GM23248 (cell line): ENCODE measurements around the gene RBPMS2. TPM values are rescaled to one million over a fixed set of nuclear protein-coding genes. Genes with fewer than 3 reads are reported as not detected.

Experiments
- DNase-seq: peaks from one replicate; pipeline ENCODE4 v3.0.0-alpha.2; 2015
- H2AFZ ChIP-seq: fragments of 200-600 bp; sonication (generic); 2 replicates; pipeline ENCODE4 v1.6.1; 2016; ENCODE audit warnings: antibody characterized with exemption
- H3F3A ChIP-seq: fragments of 200-600 bp; sonication (generic); 2 replicates; pipeline ENCODE4 v1.6.1; 2016; ENCODE audit warnings: mild to moderate bottlenecking, antibody characterized with exemption, mixed run types; ENCODE audit not compliant: insufficient read depth
- H3K27ac ChIP-seq: fragments of 200-600 bp; sonication (generic); 2 replicates; pipeline ENCODE4 v1.5.1; 2016; ENCODE audit warnings: mild to moderate bottlenecking
- H3K27me3 ChIP-seq: fragments of 200-600 bp; sonication (generic); replicated peaks from 2 replicates; pipeline ENCODE4 v1.6.1; 2016; ENCODE audit warnings: mild to moderate bottlenecking; ENCODE audit not compliant: insufficient read depth
- H3K36me3 ChIP-seq: fragments of 200-600 bp; sonication (generic); 2 replicates; pipeline ENCODE4 v1.6.1; 2016; ENCODE audit warnings: low read depth, mild to moderate bottlenecking
- H3K4me1 ChIP-seq: fragments of 200-600 bp; sonication (generic); 2 replicates; pipeline ENCODE4 v1.6.1; 2016; ENCODE audit warnings: mild to moderate bottlenecking; ENCODE audit not compliant: insufficient read depth
- H3K4me2 ChIP-seq: fragments of 200-600 bp; sonication (generic); one replicate; pipeline ENCODE4 v1.6.1; 2016; ENCODE audit warnings: mild to moderate bottlenecking; ENCODE audit not compliant: unreplicated experiment
- H3K4me3 ChIP-seq: fragments of 200-600 bp; sonication (generic); 2 replicates; pipeline ENCODE4 v1.5.1; 2016; ENCODE audit warnings: mild to moderate bottlenecking
- H3K79me2 ChIP-seq: fragments of 200-600 bp; sonication (generic); 2 replicates; pipeline ENCODE4 v1.6.1; 2016; ENCODE audit warnings: mild to moderate bottlenecking; ENCODE audit not compliant: insufficient read depth
- H3K9ac ChIP-seq: fragments of 200-600 bp; sonication (generic); 2 replicates; pipeline ENCODE4 v1.6.1; 2016; ENCODE audit warnings: mild to moderate bottlenecking
- H3K9me2 ChIP-seq: fragments of 200-600 bp; sonication (generic); 2 replicates; pipeline ENCODE4 v1.6.1; 2016; ENCODE audit warnings: mixed run types, mild to moderate bottlenecking, moderate library complexity; ENCODE audit not compliant: insufficient read depth
- H3K9me3 ChIP-seq: fragments of 200-600 bp; sonication (generic); one replicate; pipeline ENCODE4 v1.6.1; 2017; ENCODE audit warnings: low read depth
- H4K20me1 ChIP-seq: fragments of 200-600 bp; sonication (generic); 2 replicates; pipeline ENCODE4 v1.6.0; 2016; ENCODE audit not compliant: insufficient read depth
- EZH2 ChIP-seq: fragments of 200-600 bp; sonication (generic); IDR thresholded peaks from 2 replicates; pipeline ENCODE4 v1.6.1; 2018; ENCODE audit warnings: antibody characterized with exemption, mild to moderate bottlenecking; ENCODE audit not compliant: insufficient read depth, poor library complexity, severe bottlenecking
- EZH2phosphoT487 ChIP-seq: fragments of 200-600 bp; sonication (generic); IDR thresholded peaks from 2 replicates; pipeline ENCODE4 v1.6.1; 2018; ENCODE audit warnings: antibody characterized with exemption, moderate library complexity, mild to moderate bottlenecking, low read depth; ENCODE audit not compliant: insufficient read depth
- WGBS, 2 experiments: methylation state at CpG; one replicate each; pipeline ENCODE4 v1.1.6; 2015 to 2017; ENCODE audit warnings: low lambda C conversion rate in 2 of 2, low coverage in 1 of 2; ENCODE audit errors: missing lambda C conversion rate in 2 of 2; 5-methylcytosine and 5-hydroxymethylcytosine counted together
- in situ Hi-C: fragments of 300-500 bp; cut with MboI; formaldehyde crosslinking; loops from 2 replicates; pipeline ENCODE4 v1.15.0; 2020
- polyA plus RNA-seq: library from polyadenylated mRNA; unstranded; fragments of >200 nt; fragmentation: Nextera tagmentation; extraction: Ambion mirVana; gene quantifications from 2 replicates; pipeline ENCODE4 v1.2.1, GENCODE V29; 2016
- total RNA-seq: library from RNA; depleted of rRNA; stranded (reverse); fragments of >200 nt; shearing (Covaris generic); gene quantifications from 2 replicates; pipeline ENCODE4 v1.2.3, GENCODE V29; 2014

Gene RBPMS2
- total and polyA plus RNA-seq, 2 experiments from 2014 or later, result 0.71 TPM; not detected in 1

DNA sequence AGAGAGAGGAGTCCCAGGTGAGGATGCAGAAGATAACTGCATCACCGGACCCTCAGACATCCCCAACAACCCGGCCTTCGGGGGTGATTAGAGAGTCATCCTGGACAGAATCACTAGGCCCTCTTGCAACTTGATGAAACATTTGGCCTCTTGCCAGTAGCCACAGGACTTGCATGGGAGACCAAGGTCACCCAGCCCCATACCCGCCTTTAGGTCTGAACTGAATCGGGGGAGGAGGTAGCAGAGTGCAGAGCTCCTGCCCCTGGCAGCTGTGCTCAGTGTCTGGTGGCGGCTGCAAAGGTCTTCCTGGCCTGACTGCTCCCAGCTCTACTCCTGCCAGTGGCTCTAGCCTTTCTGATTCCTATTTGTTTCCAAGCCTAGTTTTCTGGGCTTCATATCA lies 37.7 kb upstream of the RBPMS2 start:
- H3K9me2 ChIP-seq, result no peaks in the 10 kb centered on the region
- H3K9ac ChIP-seq, result no peak overlapping the region
- H3K36me3 ChIP-seq, result no peaks in the 10 kb centered on the region
- 83 to 91% methylated on average over 6 of the region's 6 CpGs for WGBS, 2 experiments
- no peak overlapping the region for H3K4me3 ChIP-seq
- H3K27ac ChIP-seq, result no peak overlapping the region
- H3K79me2 ChIP-seq, result no peaks in the 10 kb centered on the region
- TF ChIP-seq EZH2phosphoT487 (no peak), EZH2 (no peak)
- H3F3A ChIP-seq, result no peaks in the 10 kb centered on the region
- no peaks in the 10 kb centered on the region for H3K9me3 ChIP-seq
- no peaks in the 10 kb centered on the region for H3K4me1 ChIP-seq
- H3K4me2 ChIP-seq, result no peak overlapping the region
- 0 out of 2 replicates have a peak, but pooled peaks cover 8% of the 10 kb centered on the region for H3K27me3 ChIP-seq
- H4K20me1 ChIP-seq, result no peaks in the 10 kb centered on the region
- peak; percentile 11 for DNase-seq
- in situ Hi-C loops, result no loop called here
- no peak overlapping the region for H2AFZ ChIP-seq

DNA sequence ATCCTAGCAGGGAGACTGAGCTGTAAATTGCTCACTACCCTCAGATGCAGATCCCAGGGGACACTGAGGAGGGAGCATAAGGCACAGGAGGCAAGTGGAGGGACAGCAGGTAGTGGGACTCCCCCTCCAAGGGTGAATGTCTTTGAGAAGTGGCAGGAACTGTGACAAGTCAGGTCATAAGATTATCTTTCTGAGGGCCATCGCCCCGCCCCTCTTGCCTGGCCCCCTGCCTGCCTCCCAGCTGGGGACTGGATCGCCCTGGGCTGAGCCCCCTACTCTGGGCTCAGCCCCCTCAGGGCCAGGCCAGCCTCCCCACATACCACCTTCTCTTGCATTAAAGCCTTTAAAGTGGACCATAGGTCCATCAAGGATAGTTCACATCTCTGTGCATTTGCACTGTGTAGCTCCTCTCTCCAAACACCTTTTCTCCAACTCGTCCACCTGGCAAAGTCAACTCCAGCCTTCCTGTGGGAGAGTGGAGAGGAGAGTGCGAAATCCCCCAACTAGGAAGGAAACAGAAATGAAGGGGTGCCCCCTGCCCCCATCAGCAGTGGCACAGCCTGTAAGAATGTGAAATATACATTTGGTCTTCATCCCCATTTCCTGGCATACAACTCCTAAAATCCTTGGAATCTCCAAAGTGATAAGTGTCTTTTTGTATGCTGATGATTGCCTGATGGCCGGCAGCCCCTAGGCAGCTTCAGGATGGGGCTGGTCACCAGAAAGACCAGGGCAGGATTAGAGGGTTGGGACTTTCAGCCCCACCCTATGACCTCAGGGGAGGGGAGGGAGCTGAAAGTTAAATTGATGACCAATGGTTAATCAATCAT lies 35.3 kb upstream of the RBPMS2 start:
- WGBS, 2 experiments, result 72 to 75% methylated on average over 6 of the region's 6 CpGs
- Histone ChIP-seq H3K36me3 (no peaks in the 10 kb centered on the region), H4K20me1 (no peaks in the 10 kb centered on the region), H3K9me3 (no peaks in the 10 kb centered on the region), H3K9ac (no peak overlapping the region), H3K4me3 (no peak overlapping the region), H3F3A (no peaks in the 10 kb centered on the region), H3K4me1 (no peaks in the 10 kb centered on the region), H2AFZ (peak overlapping the region; percentile 50; the same call in 1 of the 2 replicates), H3K79me2 (no peaks in the 10 kb centered on the region), H3K27ac (no peak overlapping the region), H3K4me2 (peak overlapping the region; percentile 31), H3K9me2 (no peaks in the 10 kb centered on the region), H3K27me3 (0 out of 2 replicates have a peak, but pooled peaks cover 8% of the 10 kb centered on the region)
- DNase-seq, result no peak
- in situ Hi-C loops, result no loop called here
- TF ChIP-seq EZH2, result no peak
- no peak for TF ChIP-seq EZH2phosphoT487

DNA sequence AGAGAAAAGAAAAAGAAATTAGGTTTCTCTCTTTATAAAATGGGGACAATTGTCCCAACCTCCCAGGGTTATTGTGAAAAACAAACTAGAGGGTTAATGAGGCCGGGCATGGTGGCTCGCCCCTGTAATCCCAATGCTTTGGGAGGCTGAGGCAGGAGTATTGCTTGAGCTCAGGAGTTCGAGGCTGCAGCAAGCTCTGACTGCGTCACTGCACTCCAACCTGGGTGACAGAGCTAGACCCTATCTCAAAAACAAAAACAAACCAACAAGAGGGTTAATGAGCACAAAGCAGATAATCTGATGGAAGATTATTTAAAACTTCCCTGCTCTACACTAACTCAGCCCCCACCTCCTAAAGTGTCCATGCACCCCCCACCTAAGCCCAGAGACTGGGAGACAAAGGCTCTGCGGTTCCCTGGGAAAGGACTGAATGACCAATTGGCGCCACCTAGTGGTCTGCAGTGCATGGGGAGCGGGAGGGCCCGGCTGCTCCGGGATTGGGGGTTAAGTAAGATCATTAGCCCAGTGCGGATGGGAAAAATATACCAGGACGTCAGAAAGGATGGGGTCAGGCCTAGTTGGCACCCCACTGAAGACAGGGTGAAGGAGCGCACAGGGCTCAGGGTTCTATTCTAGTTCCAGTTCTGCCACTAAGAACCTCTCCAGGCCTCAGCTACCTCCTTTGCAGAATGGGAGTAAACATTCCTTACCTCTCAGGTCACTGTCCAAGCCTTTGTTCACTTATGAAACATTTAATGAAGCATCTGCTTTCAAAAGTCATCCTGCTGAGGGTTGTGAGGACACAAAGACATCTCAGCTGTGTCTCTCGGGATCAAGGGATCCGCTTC lies 34.5 kb upstream of the RBPMS2 start:
- Histone ChIP-seq H3K9ac (no peak overlapping the region), H3F3A (no peaks in the 10 kb centered on the region), H3K4me3 (no peak overlapping the region), H4K20me1 (no peaks in the 10 kb centered on the region), H2AFZ (peak overlapping the region; percentile 50; the same call in 1 of the 2 replicates), H3K27me3 (0 out of 2 replicates have a peak, but pooled peaks cover 8% of the 10 kb centered on the region), H3K27ac (no peak overlapping the region), H3K36me3 (no peaks in the 10 kb centered on the region), H3K4me2 (peak overlapping the region; percentile 31), H3K9me2 (no peaks in the 10 kb centered on the region), H3K9me3 (no peaks in the 10 kb centered on the region), H3K79me2 (no peaks in the 10 kb centered on the region), H3K4me1 (no peaks in the 10 kb centered on the region)
- in situ Hi-C loops, result no loop called here
- DNase-seq, result peak; percentile 86
- 22 to 23% methylated on average over 14 of the region's 14 CpGs for WGBS, 2 experiments
- TF ChIP-seq EZH2 (no peak), EZH2phosphoT487 (no peak)

DNA sequence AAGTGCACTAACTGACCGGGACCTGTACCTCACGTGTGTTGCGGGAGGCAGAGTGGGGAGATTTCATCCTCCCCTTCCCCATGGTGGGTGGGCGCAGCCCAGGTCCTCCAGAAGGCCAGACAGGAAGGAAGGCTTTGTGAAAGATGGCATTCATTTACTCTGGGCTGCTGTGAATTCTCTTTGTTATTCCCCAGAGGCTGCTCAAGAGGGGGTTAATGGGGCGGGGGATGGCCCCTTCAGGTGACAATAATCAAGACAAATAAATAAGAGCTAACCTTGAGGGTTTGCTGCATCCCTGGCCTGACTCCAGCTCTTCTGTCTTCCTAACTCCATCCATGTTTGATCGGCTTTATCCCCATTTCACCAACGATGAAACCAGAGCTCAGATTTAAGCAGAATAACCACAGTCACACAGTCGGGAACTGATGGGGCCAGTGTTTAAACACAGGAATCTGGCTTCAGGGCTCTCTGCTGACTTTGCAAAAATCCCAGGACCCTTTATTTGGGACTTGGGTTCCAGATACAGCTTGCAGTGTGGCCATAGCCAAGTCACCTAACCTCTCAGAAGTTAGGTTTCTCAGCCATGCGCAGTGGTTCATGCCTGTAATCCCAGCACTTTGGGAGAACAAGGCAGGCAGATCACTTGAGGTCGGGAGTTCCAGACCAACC lies 33.5 kb upstream of the RBPMS2 start:
- H3K36me3 ChIP-seq, result no peaks in the 10 kb centered on the region
- no peaks in the 10 kb centered on the region for H3K9me3 ChIP-seq
- H3K4me3 ChIP-seq, result no peak overlapping the region
- no peaks in the 10 kb centered on the region for H4K20me1 ChIP-seq
- 0 out of 2 replicates have a peak, but pooled peaks cover 8% of the 10 kb centered on the region for H3K27me3 ChIP-seq
- no peak for DNase-seq
- no peak overlapping the region for H3K27ac ChIP-seq
- no peak overlapping the region for H3K9ac ChIP-seq
- H2AFZ ChIP-seq, result no peak overlapping the region
- H3K79me2 ChIP-seq, result no peaks in the 10 kb centered on the region
- in situ Hi-C loops, result no loop called here
- no peak overlapping the region for H3K4me2 ChIP-seq
- TF ChIP-seq EZH2phosphoT487 (no peak), EZH2 (no peak)
- 34 to 40% methylated on average over 10 of the region's 10 CpGs for WGBS, 2 experiments
- no peaks in the 10 kb centered on the region for H3K9me2 ChIP-seq
- H3K4me1 ChIP-seq, result no peaks in the 10 kb centered on the region
- no peaks in the 10 kb centered on the region for H3F3A ChIP-seq
